GM21423 (cell line): Measurements from ENCODE around the gene SLC35F1.

Source experiments
- ATAC-seq: cut with Tn5 transposase; IDR thresholded peaks from one replicate; pipeline ENCODE4 v1.9.1; 2021; ENCODE audit warnings: mild to moderate bottlenecking, moderate library complexity; ENCODE audit not compliant: unreplicated experiment

Gene SLC35F1

GRCh38 chr6:118305081-118305480, 398.0 kb downstream of the SLC35F1 start:
- ATAC-seq = no peak

- ATAC-seq = no peak
Observed at GRCh38 chr6:118306392-118307238, 399.6 kb downstream of the SLC35F1 start.

GRCh38 chr6:118307581-118307980, 400.5 kb downstream of the SLC35F1 start:
- no peak for ATAC-seq

- no peak for ATAC-seq
Observed at GRCh38 chr6:118309337-118310093, 402.5 kb downstream of the SLC35F1 start.

- no peak for ATAC-seq
Observed at GRCh38 chr6:118313208-118313607, 406.1 kb downstream of the SLC35F1 start.

- no peak for ATAC-seq
Observed at GRCh38 chr6:118313762-118314161, 406.7 kb downstream of the SLC35F1 start.

- ATAC-seq = peak; percentile 58
Observed at GRCh38 chr6:118316796-118317384, 409.8 kb downstream of the SLC35F1 start.

GRCh38 chr6:118317581-118318563, 410.8 kb downstream of the SLC35F1 start:
- peak; percentile 25 for ATAC-seq

- no peak for ATAC-seq
Observed at GRCh38 chr6:118318648-118319047, 411.6 kb downstream of the SLC35F1 start.

GRCh38 chr6:118319416-118319815, 412.4 kb downstream of the SLC35F1 start:
- ATAC-seq = no peak

GRCh38 chr6:118319894-118320649, 413.0 kb downstream of the SLC35F1 start:
- no peak for ATAC-seq

GRCh38 chr6:118320652-118321051, 413.6 kb downstream of the SLC35F1 start:
- ATAC-seq = no peak

- ATAC-seq = no peak
Observed at GRCh38 chr6:118324116-118324515, 417.1 kb downstream of the SLC35F1 start.

- no peak for ATAC-seq
Observed at GRCh38 chr6:118325220-118325860, 418.3 kb downstream of the SLC35F1 start.

- ATAC-seq = no peak
Observed at GRCh38 chr6:118326712-118327111, 419.6 kb downstream of the SLC35F1 start.

GRCh38 chr6:118327237-118327636, 420.2 kb downstream of the SLC35F1 start:
- no peak for ATAC-seq

GRCh38 chr6:118333772-118334171, 426.7 kb downstream of the SLC35F1 start:
- no peak for ATAC-seq

GRCh38 chr6:118334634-118335033, 427.6 kb downstream of the SLC35F1 start:
- ATAC-seq = no peak

GRCh38 chr6:118335325-118335816, 428.3 kb downstream of the SLC35F1 start:
- no peak for ATAC-seq
